Upper lobe of left lung (tissue), 4 donors: ENCODE measurements around the gene BMX.

Source experiments
- CTCF ChIP-seq, 6 experiments: fragments of 450-650 bp in 4 of 6; fragments of 200-600 bp in 2 of 6; sonication (generic) in 2 of 6; IDR thresholded peaks; one replicate each; pipeline ENCODE4 v1.5.1; 2016 to 2019; ENCODE audit warnings: antibody characterized with exemption in 6 of 6
- EP300 ChIP-seq, 4 donors: sonication (generic); formaldehyde crosslinking; IDR thresholded peaks; one replicate each; pipeline ENCODE4 v1.5.1; 2017; ENCODE audit warnings: antibody characterized with exemption in 4 of 4, control low read depth in 2 of 4
- POLR2A ChIP-seq, 4 donors: fragments of 450-650 bp; IDR thresholded peaks; one replicate each; pipeline ENCODE4 v1.5.1; 2016 to 2017; ENCODE audit warnings: antibody characterized with exemption in 4 of 4, mild to moderate bottlenecking in 2 of 4
- POLR2AphosphoS5 ChIP-seq, 2 donors: sonication (generic); formaldehyde crosslinking; IDR thresholded peaks; one replicate each; pipeline ENCODE4 v1.5.1; 2017; ENCODE audit warnings: antibody characterized with exemption in 2 of 2

- TF ChIP-seq POLR2A (IDR thresholded peaks at IDR 0.05) (no peak), CTCF (IDR thresholded peaks at IDR 0.05) (no peak), EP300 (IDR thresholded peaks at IDR 0.05) (no peak), POLR2AphosphoS5 (IDR thresholded peaks at IDR 0.05) (no peak)
Measured at GRCh38 chrX:15492469-15492868, 8.1 kb upstream of the BMX start.
